GM18868 (cell line): ENCODE measurements around the gene KIF16B.

Source experiments
- ATAC-seq: cut with Tn5 transposase; IDR thresholded peaks from one replicate; pipeline ENCODE4 v1.9.1; 2021; ENCODE audit warnings: mild to moderate bottlenecking, moderate library complexity; ENCODE audit not compliant: unreplicated experiment

The KIF16B gene, protein sequence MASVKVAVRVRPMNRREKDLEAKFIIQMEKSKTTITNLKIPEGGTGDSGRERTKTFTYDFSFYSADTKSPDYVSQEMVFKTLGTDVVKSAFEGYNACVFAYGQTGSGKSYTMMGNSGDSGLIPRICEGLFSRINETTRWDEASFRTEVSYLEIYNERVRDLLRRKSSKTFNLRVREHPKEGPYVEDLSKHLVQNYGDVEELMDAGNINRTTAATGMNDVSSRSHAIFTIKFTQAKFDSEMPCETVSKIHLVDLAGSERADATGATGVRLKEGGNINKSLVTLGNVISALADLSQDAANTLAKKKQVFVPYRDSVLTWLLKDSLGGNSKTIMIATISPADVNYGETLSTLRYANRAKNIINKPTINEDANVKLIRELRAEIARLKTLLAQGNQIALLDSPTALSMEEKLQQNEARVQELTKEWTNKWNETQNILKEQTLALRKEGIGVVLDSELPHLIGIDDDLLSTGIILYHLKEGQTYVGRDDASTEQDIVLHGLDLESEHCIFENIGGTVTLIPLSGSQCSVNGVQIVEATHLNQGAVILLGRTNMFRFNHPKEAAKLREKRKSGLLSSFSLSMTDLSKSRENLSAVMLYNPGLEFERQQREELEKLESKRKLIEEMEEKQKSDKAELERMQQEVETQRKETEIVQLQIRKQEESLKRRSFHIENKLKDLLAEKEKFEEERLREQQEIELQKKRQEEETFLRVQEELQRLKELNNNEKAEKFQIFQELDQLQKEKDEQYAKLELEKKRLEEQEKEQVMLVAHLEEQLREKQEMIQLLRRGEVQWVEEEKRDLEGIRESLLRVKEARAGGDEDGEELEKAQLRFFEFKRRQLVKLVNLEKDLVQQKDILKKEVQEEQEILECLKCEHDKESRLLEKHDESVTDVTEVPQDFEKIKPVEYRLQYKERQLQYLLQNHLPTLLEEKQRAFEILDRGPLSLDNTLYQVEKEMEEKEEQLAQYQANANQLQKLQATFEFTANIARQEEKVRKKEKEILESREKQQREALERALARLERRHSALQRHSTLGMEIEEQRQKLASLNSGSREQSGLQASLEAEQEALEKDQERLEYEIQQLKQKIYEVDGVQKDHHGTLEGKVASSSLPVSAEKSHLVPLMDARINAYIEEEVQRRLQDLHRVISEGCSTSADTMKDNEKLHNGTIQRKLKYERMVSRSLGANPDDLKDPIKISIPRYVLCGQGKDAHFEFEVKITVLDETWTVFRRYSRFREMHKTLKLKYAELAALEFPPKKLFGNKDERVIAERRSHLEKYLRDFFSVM (N-terminal part only)

DNA sequence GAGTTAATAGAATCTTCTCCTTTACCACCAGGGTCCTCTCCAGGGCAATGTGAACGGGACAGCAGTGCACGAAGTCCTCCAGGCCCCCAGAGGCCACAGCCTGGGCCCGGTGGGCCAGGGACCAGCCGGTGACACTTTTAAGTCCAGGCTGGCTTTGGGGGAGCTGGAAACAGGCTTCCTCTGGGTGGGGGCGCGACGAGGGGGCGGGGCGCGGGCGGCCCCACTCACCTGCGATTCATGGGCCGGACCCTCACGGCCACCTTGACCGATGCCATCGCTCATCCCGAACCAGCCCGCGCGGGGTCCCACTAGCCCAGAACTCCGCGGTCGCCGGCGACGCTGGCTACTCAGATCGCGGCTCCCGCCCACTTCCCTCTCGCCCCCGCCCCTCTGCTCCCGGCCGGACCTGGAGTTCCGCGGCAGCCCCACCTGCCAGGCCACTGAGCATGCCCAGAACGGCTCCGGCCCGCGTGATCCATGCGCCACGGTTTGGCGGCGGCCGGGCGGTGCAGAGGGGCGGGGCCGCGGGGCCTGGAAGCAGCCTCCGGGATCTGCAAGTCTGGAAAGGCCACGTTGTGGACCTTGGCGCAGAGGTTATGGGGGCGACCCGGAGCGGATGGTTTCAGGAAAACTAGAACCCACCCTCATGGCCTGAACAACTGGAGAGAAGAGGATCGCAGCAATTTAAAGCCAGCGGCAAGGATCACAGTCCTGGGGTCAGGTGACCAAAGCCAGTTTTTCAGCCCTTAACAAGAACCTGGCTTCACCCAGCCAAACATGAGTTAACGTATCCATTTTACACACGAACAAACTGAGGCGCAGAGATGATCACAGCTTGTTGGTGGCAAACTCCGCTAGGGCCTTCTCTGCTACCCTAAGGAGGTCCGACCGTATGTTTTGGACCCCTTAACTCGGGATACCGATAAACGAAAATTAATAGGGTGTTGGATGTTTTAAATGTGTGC is at the start of gene KIF16B:
TSS of gene KIF16B (minus strand) at position 448 of the 965 bp plus-strand sequence. CDS start at position 275, 173 bp downstream.
- ATAC-seq = peak; percentile 79

GRCh38 chr20:16622501-16622900 is 49.3 kb upstream of the KIF16B start:
- no peak for ATAC-seq

DNA sequence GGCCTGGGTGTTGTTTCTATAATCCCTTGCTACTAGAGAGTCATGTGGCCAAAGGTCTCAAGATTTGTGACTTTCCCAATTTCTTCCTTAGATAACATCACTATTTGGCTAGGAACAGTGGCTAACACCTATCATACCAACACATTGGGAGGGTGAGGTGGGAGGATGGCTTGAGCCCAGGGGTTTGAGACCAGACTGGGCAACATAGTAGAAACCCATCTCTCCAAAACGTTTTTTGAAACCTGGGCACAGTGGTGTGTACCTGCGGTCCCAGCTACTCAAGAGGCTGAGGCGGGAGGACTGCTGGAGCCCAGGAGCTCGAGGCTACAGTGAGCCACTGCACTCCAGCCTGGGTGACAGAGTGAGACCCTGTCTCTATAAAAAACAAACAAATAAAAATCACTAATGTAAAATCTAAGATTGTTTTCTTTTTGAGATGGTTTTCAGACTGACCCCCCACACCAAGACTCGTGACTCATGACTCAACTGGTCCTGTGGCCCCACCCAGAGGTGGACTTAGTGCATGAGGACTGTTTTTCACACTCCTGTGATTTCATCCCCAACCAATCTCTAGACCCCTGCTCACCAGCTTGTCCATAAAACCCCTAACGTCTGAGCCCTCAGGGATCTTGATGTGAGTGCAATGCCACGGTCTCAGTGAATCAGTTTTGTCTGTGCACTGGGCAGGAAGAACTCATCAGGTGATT is 48.3 kb upstream of the KIF16B start:
- ATAC-seq = no peak

DNA sequence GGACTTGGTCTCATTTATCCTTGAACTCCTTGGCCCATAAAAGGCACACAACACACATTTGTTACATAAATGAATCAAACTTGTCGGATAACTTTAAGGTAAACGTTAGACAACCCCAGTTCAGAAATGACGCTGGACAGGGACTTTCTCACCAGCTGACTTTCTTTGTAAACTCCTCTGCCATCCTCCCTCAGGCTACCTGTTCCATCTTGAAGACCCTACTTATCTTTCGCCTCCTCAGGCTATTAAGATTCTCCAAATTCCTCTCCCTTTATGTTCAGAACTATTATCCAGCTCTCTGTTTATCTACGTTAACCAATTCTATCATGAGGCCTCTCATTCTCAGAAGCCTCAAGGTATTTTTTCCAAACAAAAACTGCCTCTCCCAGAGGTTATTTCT is 47.7 kb upstream of the KIF16B start:
- ATAC-seq = no peak

DNA sequence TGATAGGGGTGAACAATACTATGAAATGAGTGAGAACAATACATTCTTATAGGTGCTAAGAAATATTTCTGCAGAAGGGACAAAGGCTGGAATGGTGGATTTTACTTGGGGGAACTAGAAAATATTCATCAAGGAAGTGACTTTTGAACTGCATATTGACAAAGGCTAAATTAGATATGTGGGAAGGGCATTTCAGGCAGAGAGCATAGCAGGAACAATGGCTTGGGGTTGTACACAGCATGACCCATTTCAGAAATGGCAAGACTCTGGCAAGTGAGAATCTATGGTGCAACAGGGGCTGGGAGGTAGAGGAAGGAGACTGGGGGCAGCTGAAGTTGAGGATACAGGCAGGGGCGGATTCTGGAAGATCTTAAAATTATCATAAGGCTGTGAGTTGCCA is 46.7 kb upstream of the KIF16B start:
- ATAC-seq = no peak

DNA sequence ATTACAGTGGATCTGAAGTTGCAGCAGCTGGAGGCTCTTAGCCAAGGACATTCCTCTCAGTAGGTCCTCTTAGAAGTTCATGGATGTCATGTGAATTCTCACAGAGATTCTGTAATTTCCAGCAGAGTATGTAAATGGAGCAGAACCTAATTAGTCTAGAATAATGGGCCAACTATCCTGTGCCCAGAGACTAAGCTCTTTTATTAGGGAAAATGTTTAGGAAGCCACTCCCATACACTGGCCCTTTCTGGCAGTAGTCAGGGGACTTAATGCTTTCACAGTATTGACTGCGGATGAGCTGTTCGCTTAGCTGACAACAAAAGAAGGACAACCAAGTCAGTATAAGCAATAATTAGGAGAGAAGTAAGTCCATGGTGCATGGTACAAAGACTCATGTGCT is 43.8 kb upstream of the KIF16B start:
- no peak for ATAC-seq

DNA sequence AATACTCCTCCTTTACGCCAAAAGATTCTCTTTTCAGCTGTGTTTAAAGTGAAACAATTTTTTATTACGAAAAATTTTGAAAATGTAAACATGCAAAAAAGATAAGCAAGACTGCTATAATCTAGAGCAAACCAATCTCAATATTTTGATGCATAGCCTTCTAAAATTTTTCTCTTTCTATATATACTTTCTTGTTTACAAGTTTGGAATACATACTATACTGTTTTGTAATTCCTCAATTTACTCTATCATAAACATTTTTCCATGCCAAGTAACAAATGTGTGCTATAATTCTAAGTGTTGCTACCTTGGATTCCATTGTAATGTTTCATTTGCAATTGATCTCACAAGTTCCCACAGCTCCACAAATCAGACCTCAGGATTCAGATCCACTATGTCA is 43.1 kb upstream of the KIF16B start:
- no peak for ATAC-seq

- no peak for ATAC-seq
These were observed 42.0 kb upstream of the KIF16B start for GRCh38 chr20:16615199-16615598.

GRCh38 chr20:16613954-16614353 is 40.7 kb upstream of the KIF16B start:
- no peak for ATAC-seq

- no peak for ATAC-seq
These were observed 39.5 kb upstream of the KIF16B start for GRCh38 chr20:16612706-16613105.

GRCh38 chr20:16611817-16612216 is 38.6 kb upstream of the KIF16B start:
- no peak for ATAC-seq

- ATAC-seq = no peak
These were observed 35.8 kb upstream of the KIF16B start for GRCh38 chr20:16609066-16609465.

- ATAC-seq = no peak
These were observed 35.0 kb upstream of the KIF16B start for GRCh38 chr20:16608277-16608650.

- ATAC-seq = no peak
These were observed 34.4 kb upstream of the KIF16B start for GRCh38 chr20:16607364-16608276.

DNA sequence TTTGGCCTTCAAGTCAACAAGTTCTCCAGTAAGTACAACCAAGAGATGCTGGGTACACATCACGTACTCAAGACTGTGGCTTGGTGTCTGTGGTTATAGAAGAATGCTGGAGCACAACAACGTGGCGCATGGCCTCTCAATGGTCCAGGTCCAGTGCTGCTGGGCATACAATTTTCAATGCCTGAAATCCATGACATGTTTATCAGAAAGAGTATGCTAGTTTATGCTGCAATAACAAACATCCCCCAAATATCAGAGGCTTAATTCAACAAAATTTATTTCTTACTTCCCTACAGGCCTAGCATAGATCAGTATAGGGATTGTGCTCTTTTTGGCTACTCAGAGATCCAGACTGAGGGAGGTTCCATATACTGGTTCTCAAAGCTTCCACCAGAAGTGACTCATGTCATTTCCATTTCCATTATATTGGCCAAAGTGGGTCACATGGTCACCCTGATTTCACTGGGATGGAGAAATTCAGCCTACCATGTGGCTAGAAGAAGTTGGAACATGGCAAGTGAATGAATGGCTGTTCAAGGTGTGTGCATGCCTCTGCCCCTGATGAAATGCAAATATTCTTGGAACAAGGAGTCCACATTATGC is 33.3 kb upstream of the KIF16B start:
- no peak for ATAC-seq

- ATAC-seq = no peak
These were observed 27.8 kb upstream of the KIF16B start for GRCh38 chr20:16601047-16601446.

DNA sequence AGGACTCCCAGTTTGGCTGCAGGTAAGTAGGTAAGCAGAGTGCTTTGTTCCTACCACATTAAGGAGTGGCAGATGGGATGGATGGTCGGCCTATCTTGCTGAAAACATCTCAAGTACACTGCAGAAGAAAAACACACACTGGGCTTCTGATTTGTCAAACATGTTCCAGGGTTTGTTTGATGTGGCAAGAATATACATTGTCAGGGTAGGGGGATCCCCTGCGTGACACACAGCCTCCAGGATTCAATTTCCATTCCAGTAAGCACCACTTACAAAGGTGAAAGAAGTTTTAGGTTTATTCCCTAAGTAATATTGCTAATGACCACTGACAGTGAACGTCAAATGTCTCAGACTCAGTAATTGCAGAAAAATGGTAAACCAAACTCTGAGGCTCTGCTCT is 26.0 kb upstream of the KIF16B start:
- ATAC-seq = no peak

GRCh38 chr20:16596991-16597390 is 23.7 kb upstream of the KIF16B start:
- ATAC-seq = no peak
